Vagina (tissue), 2 donors: ENCODE results near the gene STAT5B. TPM values are rescaled to one million over a fixed set of nuclear protein-coding genes. Genes with fewer than 3 reads are reported as not detected.
"Not testable (repeated sequence)": the region's sequence is repeated elsewhere in the genome, so short reads cannot be mapped to it uniquely, and the experiment has no call there.

ENCODE experiments used
- DNase-seq, 2 donors: peaks; one replicate each; pipeline ENCODE4 v3.0.0-alpha.2; 2017; ENCODE audit errors: extremely low spot score in 2 of 2
- H3K27ac ChIP-seq: fragments of 200-600 bp; sonication (generic); one replicate; pipeline ENCODE4 v1.5.1; 2019
- H3K27me3 ChIP-seq: fragments of 200-600 bp; sonication (generic); one replicate; pipeline ENCODE4 v1.5.1; 2019
- H3K36me3 ChIP-seq, 2 donors: fragments of 200-600 bp; sonication (generic); one replicate each; pipeline ENCODE4 v1.5.1; 2017 to 2019
- H3K4me1 ChIP-seq: fragments of 200-600 bp; sonication (generic); one replicate; pipeline ENCODE4 v1.5.1; 2019
- H3K4me3 ChIP-seq, 2 donors: fragments of 200-600 bp; sonication (generic); 1 replicate in 1 of 2; 2 replicates in 1 of 2; pipeline ENCODE4 v1.5.1; 2016 to 2019
- H3K9me3 ChIP-seq: fragments of 200-600 bp; sonication (generic); one replicate; pipeline ENCODE4 v1.5.1; 2019
- POLR2A ChIP-seq, 2 donors: fragments of 450-650 bp; IDR thresholded peaks; one replicate each; pipeline ENCODE4 v1.6.1; 2017; ENCODE audit warnings: antibody characterized with exemption in 2 of 2, mild to moderate bottlenecking in 2 of 2, moderate library complexity in 2 of 2
- POLR2AphosphoS5 ChIP-seq, 2 donors: sonication (generic); formaldehyde crosslinking; IDR thresholded peaks; one replicate each; pipeline ENCODE4 v1.9.0; 2017; ENCODE audit warnings: antibody characterized with exemption in 2 of 2, mild to moderate bottlenecking in 2 of 2, low read depth in 1 of 2; ENCODE audit not compliant: insufficient read depth in 1 of 2
- intact Hi-C: fragments of 100-400 bp; cut with DNase I; formaldehyde crosslinking; loops from one replicate; pipeline ENCODE4 v1.15.1; 2023
- total RNA-seq: library from RNA; depleted of rRNA; stranded (reverse); fragments of >200 nt; gene quantifications from one replicate; pipeline ENCODE4 v1.2.3, GENCODE V29; 2016
- TF ChIP-seq, protein P1 (sequence below), 3 experiments: fragments of 450-650 bp in 2 of 3; fragments of 200-600 bp in 1 of 3; sonication (generic) in 1 of 3; IDR thresholded peaks; one replicate each; pipeline ENCODE4 v1.5.1; 2017 to 2019; ENCODE audit warnings: antibody characterized with exemption in 3 of 3, mild to moderate bottlenecking in 2 of 3, moderate library complexity in 2 of 3

STAT5B gene
- total RNA-seq, 1 donor from 2014 or later: 74.6 TPM

DNA sequence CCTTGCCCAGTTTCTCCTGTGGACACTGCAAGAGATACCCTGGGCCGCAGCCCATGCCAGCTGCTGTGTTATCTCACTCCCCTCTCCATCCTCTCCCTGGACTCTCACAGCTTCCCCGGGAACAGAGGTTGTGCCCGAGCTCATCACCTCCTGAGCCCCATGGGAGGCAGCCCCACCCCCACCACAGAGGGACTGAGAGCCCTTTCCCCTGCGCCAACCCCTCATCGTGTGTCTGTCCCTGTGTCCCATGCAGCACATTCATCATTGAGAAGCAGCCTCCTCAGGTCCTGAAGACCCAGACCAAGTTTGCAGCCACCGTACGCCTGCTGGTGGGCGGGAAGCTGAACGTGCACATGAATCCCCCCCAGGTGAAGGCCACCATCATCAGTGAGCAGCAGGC lies 24.8 kb upstream of the STAT5B start:
- TF ChIP-seq POLR2A (IDR thresholded peaks at IDR 0.05) (no peak), POLR2AphosphoS5 (IDR thresholded peaks at IDR 0.05; ENCODE audit: insufficient read depth in 1 of 2, low read depth in 1 of 2) (no peak)
- TF ChIP-seq, protein P1, sequence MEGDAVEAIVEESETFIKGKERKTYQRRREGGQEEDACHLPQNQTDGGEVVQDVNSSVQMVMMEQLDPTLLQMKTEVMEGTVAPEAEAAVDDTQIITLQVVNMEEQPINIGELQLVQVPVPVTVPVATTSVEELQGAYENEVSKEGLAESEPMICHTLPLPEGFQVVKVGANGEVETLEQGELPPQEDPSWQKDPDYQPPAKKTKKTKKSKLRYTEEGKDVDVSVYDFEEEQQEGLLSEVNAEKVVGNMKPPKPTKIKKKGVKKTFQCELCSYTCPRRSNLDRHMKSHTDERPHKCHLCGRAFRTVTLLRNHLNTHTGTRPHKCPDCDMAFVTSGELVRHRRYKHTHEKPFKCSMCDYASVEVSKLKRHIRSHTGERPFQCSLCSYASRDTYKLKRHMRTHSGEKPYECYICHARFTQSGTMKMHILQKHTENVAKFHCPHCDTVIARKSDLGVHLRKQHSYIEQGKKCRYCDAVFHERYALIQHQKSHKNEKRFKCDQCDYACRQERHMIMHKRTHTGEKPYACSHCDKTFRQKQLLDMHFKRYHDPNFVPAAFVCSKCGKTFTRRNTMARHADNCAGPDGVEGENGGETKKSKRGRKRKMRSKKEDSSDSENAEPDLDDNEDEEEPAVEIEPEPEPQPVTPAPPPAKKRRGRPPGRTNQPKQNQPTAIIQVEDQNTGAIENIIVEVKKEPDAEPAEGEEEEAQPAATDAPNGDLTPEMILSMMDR (IDR thresholded peaks at IDR 0.05): no peak
- peaks cover 0 to 62% of the 10 kb centered on the region in 2 donors for H3K36me3 ChIP-seq
- no peak overlapping the region for H3K4me3 ChIP-seq
- no peak for DNase-seq
- H3K4me1 ChIP-seq: no peaks in the 10 kb centered on the region
- no peaks in the 10 kb centered on the region for H3K9me3 ChIP-seq
- no peaks in the 10 kb centered on the region for H3K27me3 ChIP-seq
- H3K27ac ChIP-seq: no peak overlapping the region
- intact Hi-C loops: no loop called here

DNA sequence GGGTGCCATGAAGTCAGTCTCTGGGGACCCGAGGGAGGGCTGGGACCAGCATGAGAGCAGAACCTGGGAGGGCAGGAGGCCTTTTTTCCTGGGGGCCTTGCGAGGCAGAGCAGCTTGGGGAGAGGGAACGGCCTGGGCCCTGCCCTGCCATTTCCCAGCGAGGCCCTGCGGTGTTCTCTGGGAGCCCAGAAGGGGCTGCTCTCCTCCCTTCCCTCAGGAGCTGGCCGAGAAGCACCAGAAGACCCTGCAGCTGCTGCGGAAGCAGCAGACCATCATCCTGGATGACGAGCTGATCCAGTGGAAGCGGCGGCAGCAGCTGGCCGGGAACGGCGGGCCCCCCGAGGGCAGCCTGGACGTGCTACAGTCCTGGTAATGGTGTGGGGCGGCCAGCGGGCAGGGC lies 23.7 kb upstream of the STAT5B start:
- intact Hi-C loops, H3K4me3 ChIP-seq, H3K9me3 ChIP-seq, DNase-seq, H3K27me3 ChIP-seq, H3K4me1 ChIP-seq, H3K27ac ChIP-seq: not testable (repeated sequence)
- peaks cover 0 to 56% of the 10 kb centered on the region in 2 donors for H3K36me3 ChIP-seq

DNA sequence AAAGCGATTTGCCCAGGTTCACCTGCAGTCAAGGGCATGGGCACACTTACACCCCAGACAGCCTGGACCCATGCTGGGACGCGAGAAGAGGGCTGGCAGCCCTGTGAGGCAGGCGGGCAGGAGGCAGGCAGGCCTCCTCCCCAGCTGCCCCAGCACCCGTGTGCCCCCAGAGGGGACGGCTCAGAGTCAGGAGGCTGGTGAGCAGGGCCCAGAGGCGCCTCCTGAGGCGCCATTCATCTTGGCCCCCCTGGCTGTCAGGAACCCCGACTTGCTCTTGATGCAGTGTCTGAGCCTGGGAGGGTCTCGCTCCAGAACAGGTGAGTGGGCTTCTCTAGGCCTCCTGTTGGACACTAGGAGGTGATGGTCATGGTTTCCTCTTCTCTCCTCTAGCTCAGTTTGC lies 23.2 kb upstream of the STAT5B start:
- DNase-seq, H3K27ac ChIP-seq, H3K9me3 ChIP-seq, intact Hi-C loops, H3K4me1 ChIP-seq, H3K27me3 ChIP-seq, H3K4me3 ChIP-seq: not testable (repeated sequence)
- H3K36me3 ChIP-seq: peaks cover 0 to 52% of the 10 kb centered on the region in 2 donors

DNA sequence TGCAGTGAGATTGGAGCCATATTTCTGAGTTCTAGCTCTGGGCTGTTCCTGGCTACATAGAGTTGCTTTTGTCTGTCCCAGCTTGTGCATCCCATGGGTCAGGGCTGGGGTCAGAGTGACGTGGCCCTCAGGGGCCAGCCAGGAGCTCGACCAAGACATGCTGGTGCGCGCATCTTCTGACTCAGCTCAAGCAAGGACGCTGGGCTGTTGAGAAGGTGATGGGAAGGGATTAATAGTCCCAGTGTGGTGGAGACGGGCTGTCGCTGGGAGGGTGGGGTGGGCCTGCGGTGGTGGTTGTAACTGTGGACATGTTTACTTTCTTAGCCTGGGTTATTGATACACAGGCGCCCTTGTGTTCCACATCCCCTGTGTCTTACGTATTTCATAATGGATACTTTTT lies 21.6 kb upstream of the STAT5B start:
- H3K9me3 ChIP-seq, intact Hi-C loops, H3K27ac ChIP-seq, H3K27me3 ChIP-seq, H3K4me3 ChIP-seq, H3K4me1 ChIP-seq, DNase-seq: not testable (repeated sequence)
- peaks cover 0 to 37% of the 10 kb centered on the region in 2 donors for H3K36me3 ChIP-seq

DNA sequence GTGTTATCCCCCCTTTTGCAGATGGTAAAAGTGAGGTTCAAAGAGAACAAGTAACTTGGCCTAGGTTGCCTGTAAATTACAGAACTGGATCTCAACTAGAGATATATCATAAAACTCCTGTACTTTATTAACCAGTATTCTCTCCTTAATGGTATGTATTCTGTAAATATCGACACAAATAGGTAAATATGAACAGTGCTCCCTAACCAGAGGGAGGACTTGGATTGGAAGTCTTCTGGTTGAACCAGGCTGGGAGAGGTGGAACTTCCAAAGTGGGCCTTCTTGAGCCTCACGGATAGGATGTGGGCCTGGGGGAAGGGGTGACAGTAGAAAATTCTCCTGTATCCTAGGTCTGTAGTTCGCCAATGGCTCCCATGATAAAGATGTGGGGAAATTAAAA lies 19.8 kb upstream of the STAT5B start:
- DNase-seq: no peak
- intact Hi-C loops: no loop called here
- Histone ChIP-seq H3K27ac (no peak overlapping the region), H3K9me3 (no peaks in the 10 kb centered on the region), H3K27me3 (no peaks in the 10 kb centered on the region), H3K4me3 (no peak overlapping the region), H3K4me1 (no peaks in the 10 kb centered on the region), H3K36me3 (peaks cover 0 to 21% of the 10 kb centered on the region in 2 donors)
- TF ChIP-seq POLR2A (IDR thresholded peaks at IDR 0.05): no peak
- TF ChIP-seq, protein P1 (IDR thresholded peaks at IDR 0.05): no peak
- no peak for TF ChIP-seq POLR2AphosphoS5 (IDR thresholded peaks at IDR 0.05; ENCODE audit: insufficient read depth in 1 of 2, low read depth in 1 of 2)

DNA sequence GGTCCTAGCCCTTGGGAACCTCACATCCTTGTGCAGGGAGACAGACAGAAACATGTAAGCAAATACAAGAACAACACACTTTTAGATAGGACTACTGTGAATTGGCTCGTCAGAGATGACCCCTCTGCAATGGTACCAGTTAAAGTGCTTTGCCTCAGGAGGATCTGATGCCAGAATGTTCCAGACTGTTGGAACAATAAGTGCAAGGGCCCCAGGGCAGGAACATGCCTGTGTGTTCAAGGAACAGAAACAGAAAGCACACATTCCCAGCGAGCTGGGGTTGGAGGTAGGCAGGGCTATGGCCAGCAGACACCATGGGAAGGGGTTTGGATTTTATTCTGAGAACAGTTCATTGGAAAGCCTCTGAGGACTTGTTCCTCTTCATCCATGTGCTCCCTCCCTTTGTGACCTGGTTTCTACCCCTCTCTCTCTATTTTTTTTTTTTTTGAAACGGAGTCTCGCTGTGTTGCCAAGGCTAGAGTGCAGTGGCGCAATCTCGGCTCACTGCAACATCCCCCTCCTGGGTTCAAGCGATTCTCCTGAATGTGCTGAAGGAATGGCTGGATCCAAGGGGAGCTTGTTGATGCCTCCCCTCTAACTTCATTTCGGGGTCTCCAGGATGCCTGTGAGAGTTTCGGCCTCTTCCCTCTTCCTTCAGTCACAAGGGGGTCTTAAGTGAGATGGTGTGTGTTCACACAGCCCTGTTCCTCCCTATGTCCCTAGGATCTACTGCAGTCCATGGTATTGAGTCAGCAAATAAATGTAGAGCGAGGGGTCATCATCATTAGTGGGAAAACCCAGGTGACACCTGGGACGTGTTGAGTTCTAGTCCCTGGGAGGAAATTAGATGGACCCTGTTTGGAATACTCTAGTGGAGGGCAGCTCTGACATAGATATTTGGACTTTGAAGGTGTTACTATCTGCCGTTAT lies 18.5 kb upstream of the STAT5B start:
- H3K4me3 ChIP-seq: no peak overlapping the region
- intact Hi-C loops: no loop called here
- H3K9me3 ChIP-seq: no peaks in the 10 kb centered on the region
- no peaks in the 10 kb centered on the region for H3K27me3 ChIP-seq
- no peak for DNase-seq
- H3K4me1 ChIP-seq: peaks cover 8% of the 10 kb centered on the region
- TF ChIP-seq, protein P1 (IDR thresholded peaks at IDR 0.05): no peak
- H3K27ac ChIP-seq: no peak overlapping the region
- peaks cover 0 to 16% of the 10 kb centered on the region in 2 donors for H3K36me3 ChIP-seq
